GM21737 (cell line): ENCODE results near the gene ZNF546.
"Not testable (repeated sequence)": the region's sequence is repeated elsewhere in the genome, so short reads cannot be mapped to it uniquely, and the experiment has no call there.

Experiments used
- ATAC-seq: cut with Tn5 transposase; IDR thresholded peaks from one replicate; pipeline ENCODE4 v1.9.1; 2021; ENCODE audit warnings: mild to moderate bottlenecking, moderate library complexity; ENCODE audit not compliant: unreplicated experiment

Gene ZNF546

DNA sequence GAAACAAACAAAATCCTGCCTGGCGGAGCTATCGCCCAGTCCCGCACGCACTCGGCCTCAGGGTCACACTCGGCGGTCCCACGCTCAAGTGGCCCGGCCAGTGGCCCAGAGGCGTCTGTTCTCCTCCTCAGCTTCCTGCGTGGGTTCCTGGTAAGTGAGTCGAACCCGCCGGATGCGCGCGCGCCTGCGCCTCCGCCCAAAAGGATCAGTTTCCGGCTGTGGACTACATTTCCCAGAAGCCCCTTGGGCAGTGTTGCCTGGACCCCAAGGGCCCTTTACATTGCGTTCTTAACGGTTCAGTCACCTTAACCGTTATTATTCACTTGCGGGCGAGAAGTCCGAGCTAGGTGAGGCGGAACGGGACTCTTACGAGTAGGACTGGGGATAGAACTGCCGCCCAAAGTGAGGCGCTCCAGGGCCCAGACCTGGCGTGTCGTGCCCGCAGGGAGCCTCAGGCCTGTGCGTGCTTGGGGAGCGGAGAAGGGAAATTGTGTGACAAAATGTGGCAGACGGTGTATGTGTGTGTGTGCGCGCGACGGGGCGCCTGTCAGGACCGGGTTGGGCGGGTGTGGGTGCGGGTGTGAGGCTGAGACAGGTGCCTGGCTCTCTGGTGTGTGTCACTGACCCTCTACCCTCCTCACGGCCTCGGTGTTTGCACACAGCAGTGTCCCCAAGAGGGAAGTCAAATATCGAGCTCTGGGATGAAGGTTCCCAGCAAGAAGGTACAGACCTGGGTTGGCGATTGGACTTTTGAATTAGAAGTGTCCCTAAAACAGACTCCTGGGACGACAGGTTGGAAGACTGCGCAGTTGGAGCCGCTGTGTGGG is at the start of gene ZNF546:
Gene ZNF546, plus strand, starts transcription at position 250 of the 827 bp plus-strand sequence. CDS start 1,267 bp downstream, outside the sequence.
- ATAC-seq = peak; percentile 78

DNA sequence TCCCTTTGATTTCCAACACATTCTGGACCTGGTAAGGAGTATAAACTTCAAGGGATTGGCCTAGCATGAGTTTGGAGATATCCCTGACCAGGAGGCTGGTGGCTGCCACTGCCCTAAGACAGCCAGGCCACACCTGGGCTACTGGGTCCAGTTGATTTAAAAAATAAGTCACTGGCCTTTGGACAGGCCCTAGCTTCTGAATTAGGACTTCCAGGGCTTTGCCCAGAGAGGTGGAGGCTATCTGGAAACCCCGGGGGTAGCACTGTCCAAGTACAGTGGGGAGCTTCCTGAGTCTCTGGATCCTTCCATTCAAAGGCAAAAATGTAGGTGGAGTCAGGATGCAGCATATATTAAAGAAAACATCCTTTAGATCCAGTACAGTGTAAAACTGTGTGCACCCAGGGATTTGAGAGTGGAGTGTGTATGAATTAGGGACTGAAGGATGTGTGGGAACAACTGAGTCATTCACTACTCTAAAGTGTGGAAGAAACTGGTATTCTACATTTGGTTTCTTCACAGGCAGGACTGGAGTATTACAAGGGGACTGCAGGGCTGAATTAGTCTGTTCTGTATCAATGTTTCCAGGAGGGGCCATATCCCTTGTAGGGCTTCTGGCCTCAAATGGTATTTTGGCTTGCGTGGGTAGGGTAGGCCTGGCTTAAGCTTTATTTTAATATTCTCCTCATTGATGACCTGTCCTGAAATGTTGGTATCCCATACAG is 47.7 kb upstream of the ZNF546 start:
- no peak for ATAC-seq

DNA sequence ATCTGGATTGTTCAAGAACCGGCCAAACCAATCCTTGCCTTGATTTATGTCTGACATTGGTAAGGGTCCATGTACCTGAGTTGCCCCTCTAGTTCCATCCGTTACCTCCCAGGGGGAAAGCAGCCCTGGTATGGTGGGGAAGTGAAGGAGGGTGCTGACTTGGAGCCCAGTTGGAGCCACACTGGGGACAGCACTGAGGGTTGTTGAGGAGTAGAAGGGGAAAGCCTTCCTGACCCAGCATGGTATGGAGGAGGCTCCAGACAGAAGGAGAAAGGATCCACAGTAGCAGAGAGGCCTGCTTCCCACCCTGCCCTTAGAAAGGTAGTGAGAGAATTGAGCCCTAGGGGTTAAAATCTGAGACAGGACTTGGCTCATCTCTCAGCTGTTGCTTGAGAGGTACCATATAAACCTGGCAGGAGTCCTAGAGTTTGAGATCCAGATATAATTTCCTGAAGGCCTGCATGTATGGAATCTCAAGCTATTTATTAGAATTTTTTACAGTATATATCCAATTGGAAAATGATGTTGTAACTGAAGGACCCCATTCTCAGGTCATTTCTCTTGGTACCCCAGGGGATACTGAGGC is 45.7 kb upstream of the ZNF546 start:
- no peak for ATAC-seq

DNA sequence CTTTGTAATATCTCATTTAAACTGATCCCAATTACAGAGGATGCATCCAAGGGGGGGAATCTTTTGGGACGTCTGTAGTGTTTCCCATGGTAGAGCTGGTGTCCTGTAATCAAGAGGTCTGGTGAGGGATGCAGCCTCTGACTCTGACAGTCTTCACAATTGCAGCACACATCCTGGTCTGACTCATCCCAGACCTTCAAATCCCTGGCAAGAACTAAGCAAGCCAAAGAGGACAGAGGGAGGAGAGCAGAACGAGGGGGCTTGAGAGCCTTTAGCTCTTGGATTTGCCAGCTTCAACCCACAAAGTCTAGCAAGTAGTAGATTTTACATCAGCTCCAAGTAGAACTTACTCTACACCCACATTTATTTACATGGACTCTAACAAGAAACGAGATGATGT is 45.2 kb upstream of the ZNF546 start:
- no peak for ATAC-seq

DNA sequence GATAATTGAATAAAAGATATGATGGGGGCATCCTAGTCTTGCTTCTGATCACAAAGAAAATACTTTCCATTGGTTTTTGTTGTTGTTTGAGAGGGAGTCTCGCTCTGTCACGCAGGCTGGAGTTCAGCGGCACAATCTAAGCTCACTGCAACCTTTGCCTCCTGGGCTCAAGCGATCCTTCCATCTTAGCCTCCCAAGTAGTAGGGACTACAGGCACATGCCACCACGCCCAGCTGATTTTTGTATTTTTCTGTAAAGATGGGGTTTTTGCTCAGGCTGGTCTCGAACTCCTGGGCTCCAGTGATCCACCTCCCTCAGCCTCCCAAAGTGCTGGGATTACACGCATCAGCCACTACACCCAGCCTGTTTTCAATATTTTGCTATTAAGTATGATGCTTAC is 42.9 kb upstream of the ZNF546 start:
- no peak for ATAC-seq

DNA sequence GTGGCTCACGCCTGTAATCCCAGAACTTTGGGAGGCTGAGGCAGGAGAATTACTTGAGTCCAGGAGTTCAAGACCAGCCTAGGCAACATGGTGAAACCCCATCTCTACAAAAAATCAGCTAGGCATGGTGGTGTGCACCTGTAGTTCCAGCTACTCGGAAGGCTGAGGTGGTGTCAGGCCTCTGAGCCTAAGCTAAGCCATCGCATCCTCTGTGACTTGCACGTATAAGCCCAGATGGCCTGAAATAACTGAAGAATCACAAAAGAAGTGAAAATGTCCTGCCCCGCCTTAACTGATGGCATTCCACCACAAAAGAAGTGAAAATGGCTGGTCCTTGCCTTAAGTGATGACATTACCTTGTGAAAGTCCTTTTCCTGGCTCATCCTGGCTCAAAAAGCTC is 39.0 kb upstream of the ZNF546 start:
- not testable (repeated sequence) for ATAC-seq

DNA sequence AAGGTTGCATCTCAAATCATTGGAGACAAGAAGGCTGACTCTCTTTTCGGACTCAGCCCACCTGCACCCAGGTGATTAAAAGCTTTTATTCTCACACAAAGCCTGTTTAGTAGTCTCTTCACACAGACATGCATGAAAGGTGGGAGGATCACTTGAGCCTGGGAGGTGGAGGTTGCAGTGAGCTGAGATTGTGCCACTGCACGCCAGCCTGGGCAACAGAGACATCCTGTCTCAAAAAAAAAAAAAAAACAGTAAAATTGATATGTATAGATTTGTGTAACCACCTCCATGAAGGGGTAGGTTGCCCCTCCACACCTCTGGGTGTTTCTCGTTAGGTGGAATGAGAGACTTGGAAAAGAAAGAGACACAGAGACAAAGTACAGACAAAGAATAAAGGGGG is 37.9 kb upstream of the ZNF546 start:
- ATAC-seq = not testable (repeated sequence)

DNA sequence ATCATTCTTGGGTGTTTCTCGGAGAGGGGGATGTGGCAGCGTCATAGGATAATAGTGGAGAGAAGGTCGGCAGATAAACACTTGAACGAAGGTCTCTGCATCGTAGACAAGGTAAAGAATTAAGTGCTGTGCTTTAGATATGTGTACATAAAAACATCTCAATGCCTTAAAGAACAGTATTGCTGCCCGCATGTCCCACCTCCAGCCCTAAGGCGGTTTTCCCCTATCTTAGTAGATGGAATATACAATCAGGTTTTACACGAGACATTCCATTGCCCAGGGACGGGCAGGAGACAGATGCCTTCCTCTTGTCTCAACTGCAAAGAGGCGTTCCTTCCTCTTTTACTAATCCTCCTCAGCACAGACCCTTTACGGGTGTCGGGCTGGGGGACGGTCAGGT is 37.5 kb upstream of the ZNF546 start:
- not testable (repeated sequence) for ATAC-seq

DNA sequence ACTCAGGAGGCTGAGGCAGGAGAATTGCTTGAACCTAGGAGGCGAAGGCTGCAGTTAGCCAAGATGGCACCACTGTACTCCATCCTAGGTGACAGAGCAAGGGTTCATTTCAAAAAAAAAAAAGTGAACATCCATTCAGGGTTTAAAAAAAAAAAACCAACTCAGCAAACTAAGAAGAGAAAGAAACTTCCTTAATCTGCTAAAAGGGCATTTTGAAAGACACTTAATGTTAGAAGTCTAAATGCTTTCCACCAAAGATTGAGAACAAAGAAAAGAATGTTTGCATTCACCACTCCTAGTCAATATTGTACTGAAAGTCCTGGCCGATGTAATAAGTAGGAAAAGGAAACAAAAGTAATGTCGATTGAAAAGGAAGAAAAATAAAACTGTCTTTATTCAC is 33.0 kb upstream of the ZNF546 start:
- no peak for ATAC-seq

DNA sequence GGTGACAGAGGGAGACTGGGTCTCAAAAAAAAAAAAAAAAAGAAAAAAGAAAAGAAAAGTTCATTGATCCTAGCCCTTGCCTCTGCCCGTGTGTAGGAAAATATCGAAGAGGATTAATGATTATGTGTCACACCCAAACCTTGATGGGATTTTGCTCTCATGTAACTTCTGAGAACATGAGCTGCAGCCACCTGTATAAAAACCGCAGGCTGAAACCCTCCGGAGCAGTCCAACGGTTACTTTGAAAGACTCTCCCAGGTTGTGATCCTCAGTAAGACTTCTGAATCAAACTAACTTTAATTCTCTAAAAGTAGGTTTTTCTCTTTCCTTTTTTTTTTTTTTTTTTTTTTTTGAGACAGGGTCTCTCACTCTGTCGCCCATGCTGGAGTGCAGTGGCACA is 30.2 kb upstream of the ZNF546 start:
- ATAC-seq = no peak

DNA sequence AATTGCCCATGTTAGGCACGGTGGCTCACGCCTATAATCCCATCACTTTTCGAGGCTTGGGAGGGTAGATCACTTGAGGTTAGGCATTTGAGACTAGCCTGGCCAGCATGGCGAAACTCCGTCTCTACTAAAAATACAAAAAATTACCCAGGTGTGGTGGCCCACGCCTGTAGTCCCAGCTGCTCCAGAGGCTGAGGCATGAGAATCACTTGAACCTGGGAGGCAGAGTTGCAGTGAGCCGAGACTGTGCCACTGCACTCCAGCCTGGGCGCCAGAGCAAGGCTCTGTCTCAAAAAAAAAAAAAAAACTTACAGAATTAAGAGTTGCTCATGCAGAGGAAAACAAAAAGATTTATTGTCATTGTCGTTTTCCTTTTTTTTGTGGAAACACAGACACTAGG is 29.3 kb upstream of the ZNF546 start:
- no peak for ATAC-seq

DNA sequence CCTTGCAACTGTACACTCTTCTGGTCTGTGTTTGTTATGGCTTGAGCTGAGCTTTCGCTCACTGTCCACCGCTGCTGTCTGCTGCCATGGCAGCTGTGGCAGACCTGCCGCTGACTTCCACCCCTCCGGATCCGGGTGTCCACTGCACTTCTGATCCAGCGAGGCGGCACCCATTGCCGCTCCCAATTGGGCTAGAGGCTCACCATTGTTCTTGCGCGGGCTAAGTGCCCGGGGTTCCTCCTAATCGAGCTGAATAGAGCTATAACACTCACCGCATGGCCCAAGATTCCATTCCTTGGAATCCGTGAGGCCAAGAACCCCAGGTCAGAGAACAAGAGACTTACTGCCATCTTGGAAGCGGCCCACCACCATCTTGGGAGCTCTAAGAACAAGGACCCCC is 28.1 kb upstream of the ZNF546 start:
- no peak for ATAC-seq

DNA sequence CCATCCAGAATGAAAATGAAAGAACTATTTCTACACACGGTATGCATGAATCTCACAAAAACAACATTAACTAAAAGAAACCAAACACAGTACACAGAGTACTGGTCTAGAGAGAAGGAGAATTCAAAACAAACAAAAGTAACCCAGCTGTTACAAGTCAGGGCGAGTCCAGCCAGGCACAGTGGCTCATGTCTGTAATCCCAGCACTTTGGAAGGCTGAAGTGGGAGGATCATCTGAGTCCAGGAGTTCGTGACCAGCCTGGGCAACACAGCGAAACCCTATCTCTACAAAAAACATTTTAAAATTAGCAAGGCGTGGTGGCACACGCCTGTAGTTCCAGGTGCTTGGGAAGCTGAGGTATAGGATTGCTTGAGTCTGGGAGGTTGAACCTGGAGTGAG is 27.6 kb upstream of the ZNF546 start:
- ATAC-seq = no peak

DNA sequence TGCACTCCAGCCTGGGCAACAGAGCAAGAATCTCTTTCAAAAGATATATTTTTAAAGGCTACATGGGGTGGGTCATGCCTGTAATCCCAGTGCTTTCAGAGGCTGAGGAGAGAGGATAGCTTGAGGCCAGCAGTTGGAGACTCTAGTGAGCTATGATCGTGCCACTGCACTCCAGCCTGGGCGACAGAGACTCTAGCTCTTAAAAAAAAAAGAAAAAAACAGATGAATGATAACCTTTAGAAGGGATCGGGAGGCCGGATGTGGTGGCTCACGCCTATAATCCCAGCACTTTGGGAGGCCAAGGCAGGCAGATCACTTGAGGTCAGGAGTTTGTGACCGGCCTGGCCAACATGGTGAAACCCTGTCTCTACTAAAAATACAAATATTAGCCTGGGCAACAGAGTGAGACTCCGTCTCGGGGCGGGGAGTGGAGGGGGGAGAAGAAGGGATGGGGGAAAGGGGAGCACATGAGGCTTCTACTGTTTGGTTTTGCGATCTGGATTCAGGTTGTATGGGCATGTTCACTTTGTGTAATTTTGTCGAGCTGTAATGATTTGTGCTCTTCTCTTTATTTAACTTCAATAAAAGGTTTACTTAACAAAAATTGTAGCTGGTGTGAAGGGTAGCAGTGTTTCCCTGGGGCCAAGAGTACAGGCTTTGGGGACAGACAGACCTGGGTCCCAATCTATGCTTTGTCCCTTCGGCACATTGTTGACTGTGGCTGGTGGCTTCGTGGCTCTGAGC is 27.0 kb upstream of the ZNF546 start:
- no peak for ATAC-seq

DNA sequence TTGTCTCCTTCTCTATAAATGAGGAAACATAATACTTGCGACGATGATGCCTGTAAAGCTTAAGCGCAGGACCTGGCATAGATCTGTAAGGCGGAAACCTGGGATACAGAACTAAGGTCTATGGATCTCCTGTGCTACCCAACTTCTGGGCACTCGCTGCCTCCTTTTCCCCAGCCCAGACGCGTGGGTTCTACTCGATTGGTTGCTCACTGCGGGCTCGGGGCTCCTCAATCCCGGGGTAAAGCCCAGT is 26.5 kb upstream of the ZNF546 start:
- no peak for ATAC-seq

DNA sequence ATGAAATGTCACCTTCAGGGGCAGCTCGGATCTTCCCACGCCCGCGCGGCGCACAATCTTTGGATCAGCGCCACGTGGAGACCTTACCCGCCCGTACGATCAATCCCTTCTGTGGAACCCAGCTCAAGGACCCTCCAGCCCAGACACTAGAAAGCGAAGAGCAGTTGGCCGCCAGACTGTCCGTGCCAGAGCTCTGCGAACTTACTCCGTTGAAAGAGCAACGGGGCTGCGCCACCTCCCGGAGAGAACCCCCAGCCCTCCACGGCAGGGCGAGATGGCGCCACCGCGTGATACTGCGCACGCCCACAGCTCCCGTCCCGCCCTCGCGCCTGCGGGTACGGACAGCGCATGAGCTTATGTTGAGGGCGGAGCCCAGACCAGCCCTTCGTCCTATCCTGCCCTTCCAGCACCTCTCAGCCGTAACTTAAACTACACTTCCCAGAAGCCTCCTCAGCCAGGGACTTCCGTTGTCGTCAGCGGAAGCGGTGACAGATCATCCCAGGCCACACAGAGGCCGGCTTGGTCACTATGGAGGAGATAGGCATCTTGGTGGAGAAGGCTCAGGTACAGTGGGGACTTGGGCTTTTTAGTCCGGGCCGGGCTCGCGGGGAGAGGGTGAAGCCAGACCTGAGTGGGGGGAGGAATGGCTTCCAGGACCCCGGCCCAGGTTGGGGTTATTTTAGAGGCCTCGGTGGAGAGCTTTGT is 26.0 kb upstream of the ZNF546 start, which contains the start of gene PSMC4:
Gene PSMC4, plus strand, starts transcription at position 491 of the 705 bp plus-strand sequence. Its CDS starts 38 bp downstream, at position 529.
- peak; percentile 91 for ATAC-seq

DNA sequence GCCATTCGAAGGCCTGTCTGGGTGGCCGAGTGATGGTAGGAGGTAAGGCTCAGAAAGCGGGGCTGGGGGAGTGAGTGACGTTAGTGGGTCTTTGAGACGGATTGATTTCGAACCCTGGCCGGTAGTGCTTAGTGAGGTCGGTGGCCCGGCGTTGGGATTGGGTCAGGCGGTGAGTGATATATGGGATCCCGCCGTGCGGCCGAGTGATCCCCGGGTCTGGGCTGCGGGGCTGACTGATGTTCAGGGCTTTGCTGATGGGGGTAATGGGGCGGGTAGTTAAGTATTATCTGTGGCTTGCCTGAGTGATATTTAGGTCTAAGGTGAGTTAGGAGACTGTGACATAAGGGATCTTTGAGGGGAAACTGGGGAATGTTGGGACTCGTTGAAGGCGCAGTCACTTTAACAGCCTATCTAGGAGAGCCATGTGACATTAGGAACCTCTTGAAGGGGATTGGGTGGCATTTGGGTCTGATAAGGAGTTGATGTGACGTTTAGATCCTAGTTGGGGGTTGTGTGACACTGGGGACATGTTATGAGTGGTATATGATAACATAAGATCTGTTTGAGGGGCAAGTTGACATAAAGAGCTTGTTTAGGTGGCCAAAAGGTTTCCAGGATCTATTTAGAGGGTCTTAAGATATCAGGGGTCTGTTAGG is 25.4 kb upstream of the ZNF546 start:
- no peak for ATAC-seq

DNA sequence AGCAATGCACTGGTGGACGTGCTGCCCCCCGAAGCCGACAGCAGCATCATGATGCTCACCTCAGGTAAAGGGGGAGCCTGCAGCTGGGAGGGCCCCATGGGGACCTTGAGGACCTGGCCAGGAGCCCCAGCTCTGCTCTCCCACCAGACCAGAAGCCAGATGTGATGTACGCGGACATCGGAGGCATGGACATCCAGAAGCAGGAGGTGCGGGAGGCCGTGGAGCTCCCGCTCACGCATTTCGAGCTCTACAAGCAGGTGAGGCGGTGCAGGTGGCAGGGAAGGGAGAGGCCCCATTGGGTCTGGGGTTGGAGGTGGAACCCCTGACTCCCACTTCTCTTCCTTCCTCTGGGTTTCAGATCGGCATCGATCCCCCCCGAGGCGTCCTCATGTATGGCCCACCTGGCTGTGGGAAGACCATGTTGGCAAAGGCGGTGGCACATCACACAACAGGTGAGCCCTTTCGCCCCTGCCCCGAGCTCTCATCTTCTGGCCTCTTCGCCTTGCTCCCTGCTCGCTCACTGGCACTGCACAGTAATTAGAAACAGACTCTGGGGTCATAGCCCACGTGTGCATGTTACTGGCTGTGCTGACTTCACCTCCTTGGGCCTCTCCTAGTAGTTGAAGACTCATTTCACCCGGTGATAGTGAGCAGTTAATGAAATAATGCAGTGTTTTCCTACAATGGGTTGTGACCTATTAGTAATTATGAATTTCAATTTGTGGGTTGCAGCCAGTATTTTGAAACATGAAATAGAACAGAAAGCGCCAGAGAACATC is 22.3 kb upstream of the ZNF546 start:
- no peak for ATAC-seq

DNA sequence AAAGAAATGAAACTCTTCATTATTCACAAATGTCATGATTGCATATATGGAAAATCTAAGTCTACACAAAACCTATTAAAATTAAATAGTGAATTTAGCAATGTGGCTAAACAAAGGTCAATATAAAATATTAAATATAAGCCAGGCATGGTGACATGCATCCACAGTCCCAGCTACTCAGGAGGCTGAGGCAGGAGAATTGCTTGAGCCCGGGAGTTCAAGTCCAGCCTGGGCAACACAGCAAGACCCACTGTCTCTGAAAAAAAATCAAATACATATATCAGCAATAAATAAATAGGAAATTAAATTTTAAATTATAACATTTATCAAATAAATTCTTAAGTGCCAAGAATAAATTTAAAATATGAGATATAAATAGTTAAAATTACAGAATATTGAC is 14.0 kb upstream of the ZNF546 start:
- no peak for ATAC-seq
